ENCODE measurements around the gene APBA2.

APBA2 gene

DNA sequence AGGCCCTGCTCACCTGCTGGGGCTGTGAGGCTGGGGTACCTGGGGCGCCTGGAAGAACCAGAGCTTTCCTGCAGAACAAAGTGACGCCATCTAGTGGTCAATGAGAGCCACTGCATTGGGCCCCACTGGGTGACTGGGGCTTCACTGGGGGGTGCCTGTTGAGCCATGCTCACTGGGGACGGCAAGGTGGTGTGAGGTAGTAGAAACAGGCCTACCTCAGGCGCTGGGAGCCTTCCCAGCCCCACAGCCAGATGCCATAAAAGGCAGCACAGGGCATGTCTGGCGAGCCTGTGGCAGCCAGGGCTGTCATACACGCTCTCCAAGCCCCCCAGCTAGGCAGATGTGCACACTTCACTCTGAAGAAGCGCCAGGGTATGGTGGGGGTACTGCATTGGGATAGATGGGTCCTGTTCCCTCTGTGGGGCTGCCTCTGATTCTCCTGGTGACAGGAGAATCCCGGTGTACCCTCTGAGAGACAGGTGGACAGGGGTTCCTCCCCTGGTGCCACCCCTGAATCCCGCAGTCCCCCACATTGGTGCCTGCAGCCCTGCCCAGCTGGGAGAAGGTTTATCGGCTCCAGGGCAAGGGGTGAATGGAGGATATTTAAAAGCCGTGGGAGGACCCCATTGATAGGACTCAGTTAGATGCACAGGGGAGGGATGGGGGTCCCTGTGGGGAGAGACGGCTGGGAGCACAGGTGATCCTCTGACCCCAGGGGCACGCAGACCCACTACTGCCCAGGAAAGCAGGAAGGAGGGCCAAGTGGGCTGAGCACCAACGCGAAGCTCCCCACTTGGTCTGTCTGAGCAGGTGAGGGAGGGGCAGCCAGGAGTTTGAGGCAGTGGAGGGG lies 205.1 kb downstream of the APBA2 start:
- TF ChIP-seq, protein P1, sequence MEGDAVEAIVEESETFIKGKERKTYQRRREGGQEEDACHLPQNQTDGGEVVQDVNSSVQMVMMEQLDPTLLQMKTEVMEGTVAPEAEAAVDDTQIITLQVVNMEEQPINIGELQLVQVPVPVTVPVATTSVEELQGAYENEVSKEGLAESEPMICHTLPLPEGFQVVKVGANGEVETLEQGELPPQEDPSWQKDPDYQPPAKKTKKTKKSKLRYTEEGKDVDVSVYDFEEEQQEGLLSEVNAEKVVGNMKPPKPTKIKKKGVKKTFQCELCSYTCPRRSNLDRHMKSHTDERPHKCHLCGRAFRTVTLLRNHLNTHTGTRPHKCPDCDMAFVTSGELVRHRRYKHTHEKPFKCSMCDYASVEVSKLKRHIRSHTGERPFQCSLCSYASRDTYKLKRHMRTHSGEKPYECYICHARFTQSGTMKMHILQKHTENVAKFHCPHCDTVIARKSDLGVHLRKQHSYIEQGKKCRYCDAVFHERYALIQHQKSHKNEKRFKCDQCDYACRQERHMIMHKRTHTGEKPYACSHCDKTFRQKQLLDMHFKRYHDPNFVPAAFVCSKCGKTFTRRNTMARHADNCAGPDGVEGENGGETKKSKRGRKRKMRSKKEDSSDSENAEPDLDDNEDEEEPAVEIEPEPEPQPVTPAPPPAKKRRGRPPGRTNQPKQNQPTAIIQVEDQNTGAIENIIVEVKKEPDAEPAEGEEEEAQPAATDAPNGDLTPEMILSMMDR (IDR thresholded peaks at IDR 0.05; ENCODE audit: low read depth, low read length): peak; percentile 87
- no peak for TF ChIP-seq POLR2A (IDR thresholded peaks at IDR 0.05; ENCODE audit: extremely low read depth, insufficient read length)
- DNase-seq (ENCODE audit: low read depth): peak; percentile 44
- no peak overlapping the region for H3K4me3 ChIP-seq (ENCODE audit: low read depth, low read length)

DNA sequence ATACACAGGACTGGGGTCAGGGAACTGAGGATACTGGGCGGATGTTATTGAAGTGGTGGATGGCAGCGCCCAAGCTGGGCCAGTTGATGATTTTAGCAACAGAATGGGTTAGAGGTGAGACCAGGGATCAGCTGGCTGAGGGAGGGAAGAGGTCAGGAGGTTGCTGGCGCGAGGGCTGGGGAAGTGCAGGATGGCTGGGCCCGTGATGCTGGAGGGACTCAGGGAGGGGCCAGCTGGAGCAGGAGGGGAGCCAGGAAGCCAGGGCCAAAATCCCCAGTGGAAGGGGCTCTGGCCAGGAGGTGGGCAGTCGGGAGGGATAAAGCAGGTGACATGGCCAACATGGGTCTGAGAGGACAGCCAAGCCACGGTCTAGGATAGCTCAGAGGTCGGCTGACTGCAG lies 205.9 kb downstream of the APBA2 start:
- TF ChIP-seq MYC (IDR thresholded peaks at IDR 0.05; ENCODE audit: low read depth, low read length) (no peak), POLR2A (IDR thresholded peaks at IDR 0.05; ENCODE audit: extremely low read depth, insufficient read length) (no peak)
- TF ChIP-seq, protein P1 (IDR thresholded peaks at IDR 0.05; ENCODE audit: low read depth, low read length): no peak
- TF ChIP-seq, protein P2, sequence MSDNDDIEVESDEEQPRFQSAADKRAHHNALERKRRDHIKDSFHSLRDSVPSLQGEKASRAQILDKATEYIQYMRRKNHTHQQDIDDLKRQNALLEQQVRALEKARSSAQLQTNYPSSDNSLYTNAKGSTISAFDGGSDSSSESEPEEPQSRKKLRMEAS (IDR thresholded peaks at IDR 0.05; ENCODE audit: low read depth, low read length): no peak
- DNase-seq (ENCODE audit: low read depth): no peak
- H3K4me3 ChIP-seq (ENCODE audit: low read depth, low read length): no peak overlapping the region

DNA sequence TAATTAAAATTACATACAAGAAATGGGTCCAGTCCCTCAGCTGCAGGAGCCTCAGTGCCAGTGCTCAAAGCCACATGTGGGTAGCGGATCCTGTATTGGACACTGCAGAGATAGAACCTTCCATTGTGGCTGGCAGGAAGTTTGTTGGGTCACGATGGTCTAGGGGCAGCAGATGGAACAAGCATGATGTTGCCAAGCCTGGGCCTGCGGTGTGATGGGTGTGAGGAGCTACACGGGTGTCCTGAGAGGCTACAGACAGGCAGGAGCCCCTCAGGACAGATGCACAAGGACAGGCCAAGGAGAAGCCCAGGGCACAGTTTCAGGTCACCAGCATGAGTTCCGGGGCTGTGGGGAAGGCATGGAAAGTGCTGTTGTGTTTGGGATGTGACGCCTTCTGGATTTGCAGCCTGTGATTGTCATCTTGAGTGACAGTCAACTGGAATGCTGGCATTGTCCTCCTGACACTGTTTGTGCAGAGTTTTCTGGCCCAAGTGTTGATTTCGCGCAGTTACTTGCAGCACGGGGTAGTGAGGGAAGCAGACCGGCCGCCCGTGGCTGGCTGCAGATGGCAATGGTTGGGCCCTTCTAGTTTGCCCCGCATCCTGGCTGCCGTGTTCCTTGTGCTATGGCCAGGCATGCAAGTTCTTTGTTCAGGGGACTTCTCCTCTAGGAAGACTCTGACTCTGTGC lies 206.7 kb downstream of the APBA2 start:
- no peak overlapping the region for H3K4me3 ChIP-seq (ENCODE audit: low read depth, low read length)
- TF ChIP-seq, protein P2 (IDR thresholded peaks at IDR 0.05; ENCODE audit: low read depth, low read length): no peak
- TF ChIP-seq POLR2A (IDR thresholded peaks at IDR 0.05; ENCODE audit: extremely low read depth, insufficient read length) (no peak), MYC (IDR thresholded peaks at IDR 0.05; ENCODE audit: low read depth, low read length) (no peak)
- TF ChIP-seq, protein P1 (IDR thresholded peaks at IDR 0.05; ENCODE audit: low read depth, low read length): no peak

DNA sequence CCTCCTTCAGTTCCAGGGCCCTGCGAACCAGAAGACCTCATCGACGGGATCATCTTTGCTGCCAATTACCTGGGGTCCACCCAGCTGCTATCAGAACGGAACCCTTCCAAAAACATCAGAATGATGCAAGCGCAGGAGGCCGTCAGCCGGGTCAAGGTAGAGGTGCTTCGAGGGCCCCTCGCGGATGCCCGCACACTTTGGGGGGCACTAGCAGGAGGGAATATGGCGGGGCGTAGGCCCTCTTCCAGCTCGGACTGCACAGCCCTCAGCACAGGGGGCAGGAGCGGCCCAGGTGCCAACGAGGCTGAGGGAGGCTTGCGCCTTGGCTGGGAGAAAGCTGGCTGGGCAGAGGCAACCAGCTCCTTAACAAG lies 207.3 kb downstream of the APBA2 start:
- no peak overlapping the region for H3K4me3 ChIP-seq (ENCODE audit: low read depth, low read length)

More for the DNA sequence above, 206.7 kb downstream of the APBA2 start:
- no peak for DNase-seq (ENCODE audit: low read depth)

DNA sequence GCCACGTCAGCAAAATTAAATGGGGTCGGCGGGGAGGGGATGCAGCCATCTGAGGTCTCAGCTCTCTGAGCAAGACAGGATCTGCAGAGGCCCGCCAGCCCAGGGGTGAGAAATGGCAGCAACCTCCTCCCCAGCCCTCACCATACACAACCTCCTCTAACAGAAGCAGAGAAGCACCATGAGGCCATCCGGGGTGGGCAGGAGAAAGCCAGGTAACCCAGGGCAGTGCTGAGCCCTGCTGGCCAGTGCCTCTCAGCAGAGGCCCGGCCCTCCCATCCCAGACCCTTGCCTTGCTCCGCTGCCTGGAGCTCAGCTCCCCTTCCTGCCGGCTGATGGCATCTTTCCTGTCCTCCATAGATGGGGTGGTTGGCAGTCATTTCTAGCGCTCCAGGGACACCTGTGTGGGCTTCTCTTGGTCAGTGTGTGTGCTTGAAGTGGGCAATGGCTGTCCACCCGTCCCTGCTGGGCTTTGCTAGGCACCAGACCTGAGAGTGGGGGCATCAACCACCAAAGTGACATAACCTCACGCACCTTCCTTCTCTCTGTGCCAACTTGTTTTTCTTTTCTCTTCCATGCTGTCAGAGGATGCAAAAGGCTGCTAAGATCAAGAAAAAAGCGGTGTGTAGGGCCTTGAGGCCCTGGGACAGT lies 208.0 kb downstream of the APBA2 start:
- TF ChIP-seq POLR2A (IDR thresholded peaks at IDR 0.05; ENCODE audit: extremely low read depth, insufficient read length): no peak
- TF ChIP-seq, protein P2 (IDR thresholded peaks at IDR 0.05; ENCODE audit: low read depth, low read length): no peak
- TF ChIP-seq, protein P1 (IDR thresholded peaks at IDR 0.05; ENCODE audit: low read depth, low read length): no peak
- no peak for TF ChIP-seq MYC (IDR thresholded peaks at IDR 0.05; ENCODE audit: low read depth, low read length)
- no peak overlapping the region for H3K4me3 ChIP-seq (ENCODE audit: low read depth, low read length)
- DNase-seq (ENCODE audit: low read depth): no peak

More for the DNA sequence above, 207.3 kb downstream of the APBA2 start:
- TF ChIP-seq, protein P2 (IDR thresholded peaks at IDR 0.05; ENCODE audit: low read depth, low read length): no peak
- TF ChIP-seq POLR2A (IDR thresholded peaks at IDR 0.05; ENCODE audit: extremely low read depth, insufficient read length) (no peak), MYC (IDR thresholded peaks at IDR 0.05; ENCODE audit: low read depth, low read length) (no peak)
- TF ChIP-seq, protein P1 (IDR thresholded peaks at IDR 0.05; ENCODE audit: low read depth, low read length): no peak
- no peak for DNase-seq (ENCODE audit: low read depth)

All from NB4 (cell line).